Liver (tissue), 9 donors: Measurements from ENCODE around the gene JAM2. TPM values are rescaled to one million over a fixed set of nuclear protein-coding genes. Genes with fewer than 3 reads are reported as not detected.
A peak's percentile ranks its signal among the peaks of the same experiment; 100 is the strongest.

ENCODE experiments used
- DNase-seq: peaks from one replicate; pipeline ENCODE4 v3.0.0-alpha.2; 2017; ENCODE audit warnings: low spot score
- H3K27ac ChIP-seq, 2 donors: one replicate each; pipeline ENCODE4 v1.7.0; 2013; ENCODE audit warnings: inconsistent platforms in 2 of 2, low read length in 2 of 2, control low read depth in 1 of 2, low read depth in 1 of 2, mild to moderate bottlenecking in 1 of 2
- H3K27me3 ChIP-seq, 4 donors: one replicate each; pipeline versions ENCODE4 v1.6.1 to v1.7.0; 2013; ENCODE audit warnings: low read length in 3 of 4, inconsistent platforms in 1 of 4, mild to moderate bottlenecking in 1 of 4, moderate library complexity in 1 of 4; ENCODE audit not compliant: control insufficient read depth in 4 of 4, insufficient read depth in 4 of 4
- H3K36me3 ChIP-seq, 4 donors: one replicate each; pipeline versions ENCODE4 v1.6.1 to v1.7.0; 2013; ENCODE audit warnings: low read length in 3 of 4, mild to moderate bottlenecking in 3 of 4, low read depth in 1 of 4, moderate library complexity in 1 of 4; ENCODE audit not compliant: control insufficient read depth in 4 of 4, insufficient read depth in 3 of 4
- H3K4me1 ChIP-seq, 4 donors: one replicate each; pipeline versions ENCODE4 v1.6.1 to v1.7.0; 2013; ENCODE audit warnings: low read length in 3 of 4, mild to moderate bottlenecking in 3 of 4, moderate library complexity in 1 of 4; ENCODE audit not compliant: control insufficient read depth in 4 of 4, insufficient read depth in 4 of 4
- H3K4me3 ChIP-seq, 3 donors: one replicate each; pipeline versions ENCODE4 v1.6.1 to v1.7.0; 2013; ENCODE audit warnings: low read length in 3 of 3, control low read depth in 1 of 3, low read depth in 1 of 3, mild to moderate bottlenecking in 1 of 3
- H3K9ac ChIP-seq, 2 donors: one replicate each; pipeline ENCODE4 v1.7.0; 2013; ENCODE audit warnings: low read length in 2 of 2, mild to moderate bottlenecking in 2 of 2, moderate library complexity in 2 of 2, control low read depth in 1 of 2, low read depth in 1 of 2
- H3K9me3 ChIP-seq, 4 donors: one replicate each; pipeline versions ENCODE4 v1.6.1 to v1.7.0; 2013; ENCODE audit warnings: low read length in 3 of 4; ENCODE audit not compliant: control insufficient read depth in 4 of 4
- EGR1 ChIP-seq, 2 donors: IDR thresholded peaks; 2 replicates each; pipeline ENCODE4 v1.6.1; 2016 to 2018; ENCODE audit warnings: antibody characterized with exemption in 2 of 2, low read depth in 2 of 2
- GABPA ChIP-seq, 2 donors: IDR thresholded peaks in 1 of 2; conservative IDR thresholded peaks in 1 of 2; 2 replicates each; pipeline ENCODE4 v1.6.1; 2016; ENCODE audit warnings: antibody characterized with exemption in 2 of 2, mild to moderate bottlenecking in 1 of 2, moderate library complexity in 1 of 2
- HNF4A ChIP-seq, 2 donors: conservative IDR thresholded peaks; 2 replicates each; pipeline ENCODE4 v1.6.1; 2016; ENCODE audit warnings: antibody characterized with exemption in 2 of 2, mild to moderate bottlenecking in 2 of 2
- HNF4G ChIP-seq: IDR thresholded peaks from 2 replicates; pipeline ENCODE4 v1.6.1; 2016; ENCODE audit warnings: antibody characterized with exemption
- JUND ChIP-seq, 2 donors: IDR thresholded peaks; 2 replicates each; pipeline ENCODE4 v1.6.1; 2016; ENCODE audit warnings: antibody characterized with exemption in 2 of 2
- NR2F2 ChIP-seq: IDR thresholded peaks from 2 replicates; pipeline ENCODE4 v1.6.1; 2016; ENCODE audit warnings: antibody characterized with exemption
- RAD21 ChIP-seq, 2 donors: IDR thresholded peaks; 2 replicates each; pipeline ENCODE4 v1.6.1; 2016; ENCODE audit warnings: antibody characterized with exemption in 2 of 2, mild to moderate bottlenecking in 2 of 2
- RXRA ChIP-seq, 2 donors: IDR thresholded peaks; 2 replicates each; pipeline ENCODE4 v1.6.1; 2017 to 2018; ENCODE audit warnings: antibody characterized with exemption in 2 of 2, mild to moderate bottlenecking in 1 of 2
- SP1 ChIP-seq: IDR thresholded peaks from 2 replicates; pipeline ENCODE4 v1.6.1; 2018; ENCODE audit warnings: antibody characterized with exemption, mild to moderate bottlenecking
- TAF1 ChIP-seq: conservative IDR thresholded peaks from 2 replicates; pipeline ENCODE4 v1.6.1; 2016; ENCODE audit warnings: antibody characterized with exemption, mild to moderate bottlenecking
- YY1 ChIP-seq: IDR thresholded peaks from 2 replicates; pipeline ENCODE4 v1.6.1; 2016; ENCODE audit warnings: antibody characterized with exemption, mild to moderate bottlenecking
- WGBS: extraction: QIAGEN DNeasy Blood & Tissue Kit; methylation state at CpG from one replicate; pipeline ENCODE4 v1.1.7; 2013; 5-methylcytosine and 5-hydroxymethylcytosine counted together
- polyA plus RNA-seq, 2 donors: library from polyadenylated mRNA; stranded (reverse) in 1 of 2; unstranded in 1 of 2; fragments of 200-250 nt in 1 of 2; fragments of >200 nt in 1 of 2; fragmentation: Nextera tagmentation in 1 of 2; extraction: Ambion mirVana in 1 of 2; gene quantifications; one replicate each; pipeline versions ENCODE4 v1.2.1 to v1.2.3, GENCODE V29; 2013 to 2015
- total RNA-seq, 2 donors: library from RNA; depleted of rRNA; stranded (reverse); fragments of >200 nt; gene quantifications; one replicate each; pipeline ENCODE4 v1.2.3, GENCODE V29; 2014
- TF ChIP-seq, protein P1 (sequence below): IDR thresholded peaks from 2 replicates; pipeline ENCODE4 v1.6.1; 2016; ENCODE audit warnings: antibody characterized with exemption
- TF ChIP-seq, protein P2 (sequence below): IDR thresholded peaks from 2 replicates; pipeline ENCODE4 v1.6.1; 2016; ENCODE audit warnings: antibody characterized with exemption
- TF ChIP-seq, protein P3 (sequence below): fragments of 150-350 bp; IDR thresholded peaks from 2 replicates; pipeline ENCODE4 v1.5.1; 2017; ENCODE audit warnings: improper control_type of control experiment, low read depth, low read length; ENCODE audit not compliant: missing input control
- TF ChIP-seq, protein P4 (sequence below): IDR thresholded peaks from 2 replicates; pipeline ENCODE4 v1.6.1; 2016; ENCODE audit warnings: antibody characterized with exemption
- donor health status: healthy.
- donor health status: healthy.
- donor health status: healthy.
- donor health status: healthy.
- donor health status: healthy.

The JAM2 gene
- total and polyA plus RNA-seq, 4 donors: 0.89 to 2.0 (median 1.3) TPM

DNA sequence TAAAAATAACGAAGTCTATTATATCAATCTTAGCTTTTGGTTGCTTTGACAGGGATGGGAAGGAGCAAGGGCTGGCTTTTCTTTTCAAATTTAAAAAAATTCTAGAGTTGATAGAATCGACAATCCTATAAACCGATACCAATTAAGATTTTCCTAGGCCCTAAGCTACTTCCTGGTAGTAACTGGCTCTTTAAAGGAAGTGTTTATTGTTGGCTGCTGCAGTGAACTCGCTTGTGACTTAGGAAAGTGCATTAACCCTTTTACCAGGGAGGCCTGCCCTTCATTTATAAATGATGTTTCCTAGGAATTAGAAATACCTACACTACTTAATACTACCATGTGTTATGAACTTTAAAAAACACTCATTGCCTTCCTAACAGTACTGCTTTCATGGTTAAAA is 62.5 kb downstream of the JAM2 start:
- no peaks in the 10 kb centered on the region for H3K9me3 ChIP-seq
- H3K4me3 ChIP-seq: no peak overlapping the region
- H3K4me1 ChIP-seq: no peaks in the 10 kb centered on the region
- TF ChIP-seq, protein P1, sequence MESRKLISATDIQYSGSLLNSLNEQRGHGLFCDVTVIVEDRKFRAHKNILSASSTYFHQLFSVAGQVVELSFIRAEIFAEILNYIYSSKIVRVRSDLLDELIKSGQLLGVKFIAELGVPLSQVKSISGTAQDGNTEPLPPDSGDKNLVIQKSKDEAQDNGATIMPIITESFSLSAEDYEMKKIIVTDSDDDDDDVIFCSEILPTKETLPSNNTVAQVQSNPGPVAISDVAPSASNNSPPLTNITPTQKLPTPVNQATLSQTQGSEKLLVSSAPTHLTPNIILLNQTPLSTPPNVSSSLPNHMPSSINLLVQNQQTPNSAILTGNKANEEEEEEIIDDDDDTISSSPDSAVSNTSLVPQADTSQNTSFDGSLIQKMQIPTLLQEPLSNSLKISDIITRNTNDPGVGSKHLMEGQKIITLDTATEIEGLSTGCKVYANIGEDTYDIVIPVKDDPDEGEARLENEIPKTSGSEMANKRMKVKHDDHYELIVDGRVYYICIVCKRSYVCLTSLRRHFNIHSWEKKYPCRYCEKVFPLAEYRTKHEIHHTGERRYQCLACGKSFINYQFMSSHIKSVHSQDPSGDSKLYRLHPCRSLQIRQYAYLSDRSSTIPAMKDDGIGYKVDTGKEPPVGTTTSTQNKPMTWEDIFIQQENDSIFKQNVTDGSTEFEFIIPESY: no peak
- no peak for TF ChIP-seq YY1
- TF ChIP-seq RAD21 (IDR thresholded peaks at IDR 0.05): no peak
- no peak for TF ChIP-seq EGR1 (IDR thresholded peaks at IDR 0.05; ENCODE audit: low read depth in 2 of 2)
- TF ChIP-seq, protein P2, sequence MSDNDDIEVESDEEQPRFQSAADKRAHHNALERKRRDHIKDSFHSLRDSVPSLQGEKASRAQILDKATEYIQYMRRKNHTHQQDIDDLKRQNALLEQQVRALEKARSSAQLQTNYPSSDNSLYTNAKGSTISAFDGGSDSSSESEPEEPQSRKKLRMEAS: no peak
- TF ChIP-seq SP1: no peak
- no peak for TF ChIP-seq TAF1
- H3K36me3 ChIP-seq: no peaks in the 10 kb centered on the region
- H3K9ac ChIP-seq: no peak overlapping the region
- H3K27me3 ChIP-seq: no peaks in the 10 kb centered on the region
- H3K27ac ChIP-seq: no peak overlapping the region
- 65% methylated on average over 4 of the region's 4 CpGs for WGBS
- no peak for DNase-seq

DNA sequence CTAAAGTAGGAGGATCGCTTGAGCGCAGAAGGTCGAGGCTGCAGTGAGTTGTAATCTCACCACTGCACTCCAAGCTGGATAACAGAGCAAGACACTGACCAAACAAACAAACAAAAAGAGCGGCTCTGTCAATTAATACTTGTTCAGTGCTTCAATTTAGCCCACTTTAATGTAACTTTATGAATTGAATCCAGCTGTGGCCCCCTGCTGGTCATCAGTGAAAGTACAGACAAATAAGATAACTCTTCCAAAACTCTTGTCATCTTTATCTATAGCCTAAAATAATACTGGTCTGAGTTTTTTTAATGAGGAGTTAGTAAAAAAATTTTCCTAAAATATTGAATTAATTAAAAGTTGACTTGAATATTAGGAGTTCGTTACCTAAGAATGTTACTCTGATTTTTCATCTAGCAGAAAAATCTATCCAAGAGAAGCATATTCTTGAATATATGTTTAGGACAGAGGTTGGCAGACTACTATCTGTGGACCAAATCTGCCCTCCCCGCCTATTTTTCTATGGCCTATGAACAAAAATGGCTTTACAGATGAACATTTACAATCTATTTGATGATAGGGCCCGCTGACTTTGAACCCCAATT is 69.5 kb downstream of the JAM2 start:
- H3K4me1 ChIP-seq: no peaks in the 10 kb centered on the region
- DNase-seq: no peak
- TF ChIP-seq EGR1 (IDR thresholded peaks at IDR 0.05; ENCODE audit: low read depth in 2 of 2) (no peak), RAD21 (IDR thresholded peaks at IDR 0.05) (peak; percentile 67 to 74), HNF4A (conservative IDR thresholded peaks at IDR 0.05) (no peak), SP1 (no peak)
- TF ChIP-seq, protein P3, sequence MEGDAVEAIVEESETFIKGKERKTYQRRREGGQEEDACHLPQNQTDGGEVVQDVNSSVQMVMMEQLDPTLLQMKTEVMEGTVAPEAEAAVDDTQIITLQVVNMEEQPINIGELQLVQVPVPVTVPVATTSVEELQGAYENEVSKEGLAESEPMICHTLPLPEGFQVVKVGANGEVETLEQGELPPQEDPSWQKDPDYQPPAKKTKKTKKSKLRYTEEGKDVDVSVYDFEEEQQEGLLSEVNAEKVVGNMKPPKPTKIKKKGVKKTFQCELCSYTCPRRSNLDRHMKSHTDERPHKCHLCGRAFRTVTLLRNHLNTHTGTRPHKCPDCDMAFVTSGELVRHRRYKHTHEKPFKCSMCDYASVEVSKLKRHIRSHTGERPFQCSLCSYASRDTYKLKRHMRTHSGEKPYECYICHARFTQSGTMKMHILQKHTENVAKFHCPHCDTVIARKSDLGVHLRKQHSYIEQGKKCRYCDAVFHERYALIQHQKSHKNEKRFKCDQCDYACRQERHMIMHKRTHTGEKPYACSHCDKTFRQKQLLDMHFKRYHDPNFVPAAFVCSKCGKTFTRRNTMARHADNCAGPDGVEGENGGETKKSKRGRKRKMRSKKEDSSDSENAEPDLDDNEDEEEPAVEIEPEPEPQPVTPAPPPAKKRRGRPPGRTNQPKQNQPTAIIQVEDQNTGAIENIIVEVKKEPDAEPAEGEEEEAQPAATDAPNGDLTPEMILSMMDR: peak; percentile 63

DNA sequence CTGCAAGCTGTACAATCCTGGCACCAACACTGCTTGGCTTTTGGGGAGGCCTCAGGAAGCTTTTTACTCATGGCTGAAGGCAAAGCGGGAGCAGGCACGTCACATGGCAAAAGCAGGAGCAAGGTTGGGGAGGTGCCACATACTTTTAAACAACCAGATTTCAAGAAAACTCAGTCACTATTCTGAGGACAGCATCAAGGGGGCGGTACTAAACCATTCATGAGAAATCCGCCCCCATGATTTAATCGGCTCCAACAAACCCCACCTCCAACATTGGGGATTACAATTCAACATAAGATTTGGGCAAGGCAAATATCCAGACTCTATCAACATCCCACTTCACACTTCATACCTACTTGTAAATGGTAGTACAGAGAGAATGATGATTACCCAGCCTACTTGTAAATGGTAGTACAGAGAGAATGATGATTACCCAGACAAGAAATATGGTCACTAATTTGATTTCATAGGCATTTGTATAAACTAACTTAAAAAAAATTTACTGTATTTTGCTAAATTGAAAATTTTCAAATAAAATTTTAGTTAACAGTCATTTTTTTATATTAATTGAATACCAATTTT is 70.7 kb downstream of the JAM2 start:
- H3K9me3 ChIP-seq: no peaks in the 10 kb centered on the region
- no peaks in the 10 kb centered on the region for H3K27me3 ChIP-seq
- no peak overlapping the region for H3K9ac ChIP-seq
- no peaks in the 10 kb centered on the region for H3K4me1 ChIP-seq
- WGBS: 84% methylated on average over 5 of the region's 5 CpGs
- no peaks in the 10 kb centered on the region for H3K36me3 ChIP-seq
- DNase-seq: no peak
- H3K4me3 ChIP-seq: no peak overlapping the region
- H3K27ac ChIP-seq: no peak overlapping the region
- TF ChIP-seq NR2F2 (no peak), EGR1 (IDR thresholded peaks at IDR 0.05; ENCODE audit: low read depth in 2 of 2) (no peak), RAD21 (IDR thresholded peaks at IDR 0.05) (no peak), JUND (IDR thresholded peaks at IDR 0.05) (no peak), RXRA (IDR thresholded peaks at IDR 0.05) (no peak), HNF4A (conservative IDR thresholded peaks at IDR 0.05) (no peak), SP1 (no peak), HNF4G (no peak), GABPA (IDR thresholded peaks at IDR 0.05 in 1 of 2, conservative IDR thresholded peaks at IDR 0.05 in 1 of 2) (no peak), YY1 (no peak)
- TF ChIP-seq, protein P4, sequence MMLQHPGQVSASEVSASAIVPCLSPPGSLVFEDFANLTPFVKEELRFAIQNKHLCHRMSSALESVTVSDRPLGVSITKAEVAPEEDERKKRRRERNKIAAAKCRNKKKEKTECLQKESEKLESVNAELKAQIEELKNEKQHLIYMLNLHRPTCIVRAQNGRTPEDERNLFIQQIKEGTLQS: no peak
- TF ChIP-seq, protein P3: no peak
- TF ChIP-seq, protein P1: no peak

More for the DNA sequence above, 69.5 kb downstream of the JAM2 start:
- Histone ChIP-seq H3K4me3 (no peak overlapping the region), H3K36me3 (no peaks in the 10 kb centered on the region), H3K9ac (no peak overlapping the region), H3K27ac (no peak overlapping the region), H3K27me3 (no peaks in the 10 kb centered on the region), H3K9me3 (no peaks in the 10 kb centered on the region)
- WGBS: 58% methylated on average over 7 of the region's 7 CpGs
